ENCODE measurements around the gene PPP2R2C.

- TF ChIP-seq CTCF (IDR thresholded peaks at IDR 0.05), result no peak
- TF ChIP-seq SIN3A (IDR thresholded peaks at IDR 0.05; ENCODE audit: borderline replicate concordance, insufficient read depth, low read depth, low read length), result no peak
Measured at GRCh38 chr4:6326312-6327060, 145.9 kb downstream of the PPP2R2C start.
